Measurements from ENCODE around the gene SEC31A. TPM values are rescaled to one million over a fixed set of nuclear protein-coding genes. Genes with fewer than 3 reads are reported as not detected.
"Not testable (repeated sequence)": the region's sequence is repeated elsewhere in the genome, so short reads cannot be mapped to it uniquely, and the experiment has no call there.

Gene SEC31A
- total and polyA plus RNA-seq, 2 experiments from 2014 or later, result 91.0 to 98.8 TPM

GRCh38 chr4:82918091-82918490 lies 27.1 kb upstream of the SEC31A start:
- no peaks in the 10 kb centered on the region for H3K9me3 Mint-ChIP-seq
- H3K79me2 ChIP-seq (replicated peaks; ENCODE audit: insufficient read depth), result no peaks in the 10 kb centered on the region
- peaks cover 3% of the 10 kb centered on the region for H3K27me3 Mint-ChIP-seq (ENCODE audit: insufficient read depth, low read depth, poor library complexity)
- H3K36me3 ChIP-seq (ENCODE audit: insufficient read depth), result peaks cover 3% of the 10 kb centered on the region; the same call in 1 of the 2 replicates
- TF ChIP-seq ZNF114 (CRISPR knock-in tag; IDR thresholded peaks at IDR 0.05) (no peak), ETS1 (IDR thresholded peaks at IDR 0.05) (no peak), EZH2 (IDR thresholded peaks at IDR 0.05; ENCODE audit: low read depth, unreplicated experiment) (no peak)
- no peak overlapping the region for H3K27ac Mint-ChIP-seq
- H3K36me3 Mint-ChIP-seq (ENCODE audit: low read depth), result peaks cover 9% of the 10 kb centered on the region; the same call in 2 of the 3 replicates
- no peaks in the 10 kb centered on the region for H3K4me1 Mint-ChIP-seq
- no peak for ATAC-seq
- no peaks in the 10 kb centered on the region for H3K9me2 ChIP-seq (ENCODE audit: insufficient read depth)
- no peaks in the 10 kb centered on the region for H3F3A ChIP-seq (replicated peaks; ENCODE audit: low read depth)
- H4K20me1 ChIP-seq (replicated peaks; ENCODE audit: insufficient read depth), result 0 out of 2 replicates have a peak, but pooled peaks cover 3% of the 10 kb centered on the region
- H3K4me1 ChIP-seq (ENCODE audit: insufficient read depth), result no peaks in the 10 kb centered on the region
- H3K4me2 ChIP-seq, result no peak overlapping the region
- H3K4me3 Mint-ChIP-seq, result no peak overlapping the region
- no peak overlapping the region for H3K4me3 ChIP-seq
- H3K27me3 ChIP-seq (ENCODE audit: insufficient read depth), result no peaks in the 10 kb centered on the region
- no peak overlapping the region for H3K27ac ChIP-seq (ENCODE audit: low read depth)
- DNase-seq (ENCODE audit: low spot score), result no peak
- no peak overlapping the region for H2AFZ ChIP-seq

- H2AFZ ChIP-seq; H3F3A ChIP-seq (replicated peaks; ENCODE audit: low read depth); H3K4me1 ChIP-seq (ENCODE audit: insufficient read depth); H3K27me3 ChIP-seq (ENCODE audit: insufficient read depth); H3K4me2 ChIP-seq; DNase-seq (ENCODE audit: low spot score); H3K27me3 Mint-ChIP-seq (ENCODE audit: insufficient read depth, low read depth, poor library complexity); H4K20me1 ChIP-seq (replicated peaks; ENCODE audit: insufficient read depth); H3K4me3 ChIP-seq; ATAC-seq; H3K4me3 Mint-ChIP-seq; H3K4me1 Mint-ChIP-seq; H3K9me2 ChIP-seq (ENCODE audit: insufficient read depth); H3K27ac Mint-ChIP-seq; H3K79me2 ChIP-seq (replicated peaks; ENCODE audit: insufficient read depth); H3K27ac ChIP-seq (ENCODE audit: low read depth); H3K9me3 Mint-ChIP-seq: not testable (repeated sequence)
- H3K36me3 ChIP-seq (ENCODE audit: insufficient read depth), result peaks cover 14% of the 10 kb centered on the region
- peaks cover 21% of the 10 kb centered on the region for H3K36me3 Mint-ChIP-seq (ENCODE audit: low read depth)
These were observed 23.0 kb upstream of the SEC31A start for GRCh38 chr4:82913968-82914367.

- H3K79me2 ChIP-seq (replicated peaks; ENCODE audit: insufficient read depth), result no peaks in the 10 kb centered on the region
- H3K9me2 ChIP-seq (ENCODE audit: insufficient read depth), result no peaks in the 10 kb centered on the region
- H3F3A ChIP-seq (replicated peaks; ENCODE audit: low read depth), result no peaks in the 10 kb centered on the region
- no peak for DNase-seq (ENCODE audit: low spot score)
- H3K27ac ChIP-seq (ENCODE audit: low read depth), result no peak overlapping the region
- peaks cover 13% of the 10 kb centered on the region for H3K36me3 ChIP-seq (ENCODE audit: insufficient read depth)
- 0 out of 2 replicates have a peak, but pooled peaks cover 3% of the 10 kb centered on the region for H4K20me1 ChIP-seq (replicated peaks; ENCODE audit: insufficient read depth)
- ATAC-seq, result no peak
- H3K4me1 Mint-ChIP-seq, result no peaks in the 10 kb centered on the region
- no peak overlapping the region for H3K4me3 ChIP-seq
- peaks cover 1% of the 10 kb centered on the region for H3K27me3 Mint-ChIP-seq (ENCODE audit: insufficient read depth, low read depth, poor library complexity)
- H3K27me3 ChIP-seq (ENCODE audit: insufficient read depth), result no peaks in the 10 kb centered on the region
- H3K4me2 ChIP-seq, result no peak overlapping the region
- H3K27ac Mint-ChIP-seq, result no peak overlapping the region
- no peak overlapping the region for H2AFZ ChIP-seq
- no peak overlapping the region for H3K4me3 Mint-ChIP-seq
- H3K9me3 Mint-ChIP-seq, result no peaks in the 10 kb centered on the region
- peaks cover 21% of the 10 kb centered on the region for H3K36me3 Mint-ChIP-seq (ENCODE audit: low read depth)
- H3K4me1 ChIP-seq (ENCODE audit: insufficient read depth), result no peaks in the 10 kb centered on the region
- no peak for TF ChIP-seq REST (IDR thresholded peaks at IDR 0.05; ENCODE audit: unreplicated experiment)
- no peak for TF ChIP-seq CREB1 (CRISPR knock-in tag; IDR thresholded peaks at IDR 0.05; ENCODE audit: low read depth)
- TF ChIP-seq ETS1 (IDR thresholded peaks at IDR 0.05), result no peak
- TF ChIP-seq STAT1 (IDR thresholded peaks at IDR 0.05; ENCODE audit: unreplicated experiment), result no peak
- TF ChIP-seq NANOG (IDR thresholded peaks at IDR 0.05; ENCODE audit: borderline replicate concordance), result no peak
- TF ChIP-seq ZNF331 (CRISPR knock-in tag; IDR thresholded peaks at IDR 0.05; ENCODE audit: low read depth), result no peak
- TF ChIP-seq EZH2 (IDR thresholded peaks at IDR 0.05; ENCODE audit: low read depth, unreplicated experiment), result no peak
- no peak for TF ChIP-seq JUNB (IDR thresholded peaks at IDR 0.05; ENCODE audit: unreplicated experiment)
- no peak for TF ChIP-seq POLR2AphosphoS5 (IDR thresholded peaks at IDR 0.05; ENCODE audit: low read depth)
- no peak for TF ChIP-seq EZH2phosphoT487 (IDR thresholded peaks at IDR 0.05; ENCODE audit: unreplicated experiment)
- no peak for TF ChIP-seq CTCF (conservative IDR thresholded peaks at IDR 0.05; ENCODE audit: low read depth in 2 of 2)
- TF ChIP-seq ZNF114 (CRISPR knock-in tag; IDR thresholded peaks at IDR 0.05), result no peak
These were observed 22.4 kb upstream of the SEC31A start for GRCh38 chr4:82913305-82913704.

Measured in GM23338 (cell line).